B cell (primary cell): Measurements from ENCODE around the gene ASB17. TPM values are rescaled to one million over a fixed set of nuclear protein-coding genes. Genes with fewer than 3 reads are reported as not detected.

Experiments
- ATAC-seq: fragments of 200-7000 bp; cut with Tn5 transposase; one replicate; pipeline ENCODE4 v1.10.0; 2021; ENCODE audit warnings: low read depth, mild to moderate bottlenecking, moderate number of reproducible peaks, moderate library complexity
- CTCF ChIA-PET: fragments of 350-600 bp; sonication (Branson Sonifier 250); formaldehyde crosslinking; loops from one replicate; lab custom pipeline; 2021; ENCODE audit warnings: antibody characterized with exemption, inconsistent platforms; lab: Charles Lee
- POLR2A ChIA-PET: fragments of 350-600 bp; sonication (Branson Sonifier 250); formaldehyde crosslinking; loops from one replicate; lab custom pipeline; 2021; ENCODE audit warnings: antibody characterized with exemption; lab: Charles Lee
- DNase-seq: peaks from one replicate; pipeline ENCODE4 v3.0.0; 2013
- H2AFZ ChIP-seq: 2 replicates; pipeline ENCODE4 v1.6.1; 2012; ENCODE audit warnings: mild to moderate bottlenecking, low read depth, low read length; ENCODE audit not compliant: insufficient read depth, poor library complexity, severe bottlenecking
- H3K27ac ChIP-seq, 2 donors: 1 replicate in 1 of 2; 2 replicates in 1 of 2; pipeline ENCODE4 v1.5.1; 2012 to 2013; ENCODE audit warnings: low read length in 2 of 2, mild to moderate bottlenecking in 2 of 2, moderate library complexity in 1 of 2
- H3K27me3 ChIP-seq, 4 experiments: fragments of 200-600 bp in 1 of 4; sonication (generic) in 1 of 4; replicated peaks in 1 of 4; 1 replicate in 2 of 4; 2 replicates in 2 of 4; pipeline versions ENCODE4 v1.6.1 to v1.7.0; 2013 to 2016; ENCODE audit warnings: low read length in 3 of 4, mild to moderate bottlenecking in 2 of 4, mixed read lengths in 1 of 4, moderate library complexity in 1 of 4; ENCODE audit not compliant: insufficient read depth in 4 of 4, control insufficient read depth in 3 of 4; ENCODE audit errors: control extremely low read depth in 1 of 4
- H3K36me3 ChIP-seq, 2 experiments: replicated peaks in 1 of 2; 1 replicate in 1 of 2; 2 replicates in 1 of 2; pipeline versions ENCODE4 v1.6.1 to v1.7.1; 2013; ENCODE audit warnings: low read length in 1 of 2; ENCODE audit not compliant: insufficient read depth in 2 of 2, control insufficient read depth in 1 of 2; ENCODE audit errors: control extremely low read depth in 1 of 2, extremely low read depth in 1 of 2
- H3K4me1 ChIP-seq, 2 donors: fragments of 200-600 bp in 1 of 2; sonication (generic) in 1 of 2; 1 replicate in 1 of 2; 2 replicates in 1 of 2; pipeline versions ENCODE4 v1.5.1 to v1.6.1; 2013 to 2017; ENCODE audit warnings: low read length in 2 of 2; ENCODE audit not compliant: control insufficient read depth in 2 of 2, insufficient read depth in 2 of 2
- H3K4me2 ChIP-seq: replicated peaks from 2 replicates; pipeline ENCODE3; 2012; ENCODE audit warnings: mild to moderate bottlenecking, low read depth, low read length; ENCODE audit not compliant: poor library complexity, severe bottlenecking
- H3K4me3 ChIP-seq, 5 experiments: fragments of 200-600 bp in 1 of 5; sonication (generic) in 1 of 5; 1 replicate in 3 of 5; 2 replicates in 2 of 5; pipeline versions ENCODE4 v1.5.1 to v1.7.0; 2011 to 2016; ENCODE audit warnings: low read length in 4 of 5, mild to moderate bottlenecking in 4 of 5, low read depth in 2 of 5, control low read depth in 1 of 5, moderate library complexity in 1 of 5; ENCODE audit not compliant: insufficient read depth in 1 of 5; ENCODE audit errors: control extremely low read depth in 1 of 5, extremely low read depth in 1 of 5
- H3K79me2 ChIP-seq: fragments of 200-600 bp; sonication (generic); one replicate; pipeline ENCODE4 v1.6.0; 2016; ENCODE audit warnings: low read length; ENCODE audit not compliant: control insufficient read depth, insufficient read depth
- H3K9ac ChIP-seq: fragments of 200-600 bp; sonication (generic); 2 replicates; pipeline ENCODE4 v1.6.1; 2017; ENCODE audit warnings: mild to moderate bottlenecking, low read length, moderate library complexity
- H3K9me3 ChIP-seq, 3 donors: one replicate each; pipeline versions ENCODE4 v1.6.1 to v1.7.1; 2013; ENCODE audit warnings: low read length in 2 of 3; ENCODE audit not compliant: control insufficient read depth in 2 of 3, insufficient read depth in 1 of 3; ENCODE audit errors: control extremely low read depth in 1 of 3
- H4K20me1 ChIP-seq: 2 replicates; pipeline ENCODE4 v1.6.0; 2012; ENCODE audit warnings: mild to moderate bottlenecking, low read length; ENCODE audit not compliant: insufficient read depth, control insufficient read depth, poor library complexity, severe bottlenecking
- H3K27ac Mint-ChIP-seq: one replicate; pipeline ENCODE4 v1.8.0; 2021; ENCODE audit warnings: mixed read lengths
- H3K27me3 Mint-ChIP-seq: one replicate; pipeline ENCODE4 v1.8.0; 2021; ENCODE audit warnings: mixed read lengths
- H3K4me1 Mint-ChIP-seq: one replicate; pipeline ENCODE4 v1.8.0; 2021; ENCODE audit warnings: mixed read lengths
- H3K4me3 Mint-ChIP-seq: one replicate; pipeline ENCODE4 v1.8.0; 2021; ENCODE audit warnings: mixed read lengths
- H3K9me3 Mint-ChIP-seq: one replicate; pipeline ENCODE4 v1.8.0; 2022; ENCODE audit warnings: mixed read lengths; ENCODE audit not compliant: insufficient read depth
- EZH2 ChIP-seq: IDR thresholded peaks from 2 replicates; pipeline ENCODE4 v1.6.1; 2012; ENCODE audit warnings: borderline replicate concordance, low read depth, mild to moderate bottlenecking, moderate library complexity, low read length; ENCODE audit not compliant: insufficient read depth, poor library complexity, severe bottlenecking
- WGBS: methylation state at CpG from one replicate; pipeline ENCODE4 v1.1.5; 2013; ENCODE audit warnings: missing lambda C conversion rate; ENCODE audit not compliant: insufficient coverage; 5-methylcytosine and 5-hydroxymethylcytosine counted together
- intact Hi-C: fragments of 100-400 bp; cut with micrococcal nuclease; formaldehyde crosslinking; loops from one replicate; pipeline ENCODE4 v1.10.0; 2022
- polyA minus RNA-seq: library from RNA; depleted of rRNA, polyadenylated mRNA; stranded (reverse); fragments of >200 nt; gene quantifications from 2 replicates; pipeline ENCODE4 v1.2.3, GENCODE V29; 2012
- polyA plus RNA-seq: library from polyadenylated mRNA; depleted of rRNA; stranded (reverse); fragments of >200 nt; gene quantifications from 2 replicates; pipeline ENCODE4 v1.2.3, GENCODE V29; 2012
- total RNA-seq, 2 donors: library from RNA; stranded (reverse); fragments of 120-200 nt in 1 of 2; gene quantifications; 1 replicate in 1 of 2; 2 replicates in 1 of 2; pipeline versions ENCODE4 v1.2.3 to v1.2.4, GENCODE V29; 2013 to 2022
- TF ChIP-seq, protein P1 (sequence below): fragments of 200-600 bp; IDR thresholded peaks from one replicate; pipeline ENCODE4 v1.8.0; 2022; ENCODE audit warnings: antibody characterized with exemption, mild to moderate bottlenecking

ASB17 gene, protein sequence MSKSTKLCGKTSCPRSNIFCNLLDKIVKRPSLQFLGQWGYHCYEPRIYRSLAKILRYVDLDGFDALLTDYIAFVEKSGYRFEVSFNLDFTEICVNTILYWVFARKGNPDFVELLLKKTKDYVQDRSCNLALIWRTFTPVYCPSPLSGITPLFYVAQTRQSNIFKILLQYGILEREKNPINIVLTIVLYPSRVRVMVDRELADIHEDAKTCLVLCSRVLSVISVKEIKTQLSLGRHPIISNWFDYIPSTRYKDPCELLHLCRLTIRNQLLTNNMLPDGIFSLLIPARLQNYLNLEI
- total RNA-seq (not detected in 2 replicates), polyA plus RNA-seq (not detected in 2 replicates), polyA minus RNA-seq (not detected in 2 replicates)
- total RNA-seq (2013): not detected

DNA sequence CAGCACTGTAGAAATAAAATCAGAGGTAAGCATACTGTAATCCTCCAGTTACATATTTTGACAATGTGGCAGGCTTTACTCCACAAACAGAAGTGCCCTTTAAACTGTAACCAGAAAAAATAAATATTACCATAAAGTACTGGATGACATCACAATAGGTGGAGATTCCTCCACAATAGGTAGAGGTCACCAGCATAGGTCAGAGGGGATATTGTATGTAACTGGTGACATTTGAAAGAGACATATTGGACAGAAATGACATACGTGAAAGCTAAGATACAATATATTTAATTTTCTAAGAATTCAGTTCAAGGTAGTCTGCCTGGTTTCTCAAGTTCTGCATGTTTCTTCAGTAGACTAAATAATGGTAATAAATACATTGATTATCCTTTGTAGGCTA is at the start of gene ASB17:
ASB17 (minus strand) TSS at position 101 of the 400 bp plus-strand sequence. CDS start 113 bp downstream, outside the sequence.
- no peak within 1 kb of the TSS for H3K4me2 ChIP-seq
- DNase-seq: no peak
- Mint-ChIP-seq H3K27ac (no peak within 1 kb of the TSS), H3K9me3 (no peaks in the 10 kb centered on the region), H3K27me3 (peaks cover 11% of the 10 kb centered on the region), H3K4me1 (no peaks in the 10 kb centered on the region), H3K4me3 (no peak within 1 kb of the TSS)
- TF ChIP-seq, protein P1, sequence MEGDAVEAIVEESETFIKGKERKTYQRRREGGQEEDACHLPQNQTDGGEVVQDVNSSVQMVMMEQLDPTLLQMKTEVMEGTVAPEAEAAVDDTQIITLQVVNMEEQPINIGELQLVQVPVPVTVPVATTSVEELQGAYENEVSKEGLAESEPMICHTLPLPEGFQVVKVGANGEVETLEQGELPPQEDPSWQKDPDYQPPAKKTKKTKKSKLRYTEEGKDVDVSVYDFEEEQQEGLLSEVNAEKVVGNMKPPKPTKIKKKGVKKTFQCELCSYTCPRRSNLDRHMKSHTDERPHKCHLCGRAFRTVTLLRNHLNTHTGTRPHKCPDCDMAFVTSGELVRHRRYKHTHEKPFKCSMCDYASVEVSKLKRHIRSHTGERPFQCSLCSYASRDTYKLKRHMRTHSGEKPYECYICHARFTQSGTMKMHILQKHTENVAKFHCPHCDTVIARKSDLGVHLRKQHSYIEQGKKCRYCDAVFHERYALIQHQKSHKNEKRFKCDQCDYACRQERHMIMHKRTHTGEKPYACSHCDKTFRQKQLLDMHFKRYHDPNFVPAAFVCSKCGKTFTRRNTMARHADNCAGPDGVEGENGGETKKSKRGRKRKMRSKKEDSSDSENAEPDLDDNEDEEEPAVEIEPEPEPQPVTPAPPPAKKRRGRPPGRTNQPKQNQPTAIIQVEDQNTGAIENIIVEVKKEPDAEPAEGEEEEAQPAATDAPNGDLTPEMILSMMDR: no peak
- no peak for TF ChIP-seq EZH2
- ChIA-PET POLR2A (no interaction called here), CTCF (no interaction called here)
- no peaks in the 10 kb centered on the region for H3K4me1 ChIP-seq
- H3K36me3 ChIP-seq: no peaks in the 10 kb centered on the region
- no CpG with 5 or more reads among the region's 1 CpG for WGBS
- no peaks in the 10 kb centered on the region for H3K79me2 ChIP-seq
- no peaks in the 10 kb centered on the region for H3K27me3 ChIP-seq
- no peak within 1 kb of the TSS for H3K27ac ChIP-seq
- intact Hi-C loops: no loop called here
- H3K9me3 ChIP-seq: no peaks in the 10 kb centered on the region
- ATAC-seq: no peak
- no peak within 1 kb of the TSS for H2AFZ ChIP-seq
- no peaks in the 10 kb centered on the region for H4K20me1 ChIP-seq
- H3K9ac ChIP-seq: no peak within 1 kb of the TSS
- H3K4me3 ChIP-seq: no peak within 1 kb of the TSS
